ENCODE data around the gene NKAPD1.
"Not testable (repeated sequence)": the region's sequence is repeated elsewhere in the genome, so short reads cannot be mapped to it uniquely, and the experiment has no call there.

NKAPD1 gene

DNA sequence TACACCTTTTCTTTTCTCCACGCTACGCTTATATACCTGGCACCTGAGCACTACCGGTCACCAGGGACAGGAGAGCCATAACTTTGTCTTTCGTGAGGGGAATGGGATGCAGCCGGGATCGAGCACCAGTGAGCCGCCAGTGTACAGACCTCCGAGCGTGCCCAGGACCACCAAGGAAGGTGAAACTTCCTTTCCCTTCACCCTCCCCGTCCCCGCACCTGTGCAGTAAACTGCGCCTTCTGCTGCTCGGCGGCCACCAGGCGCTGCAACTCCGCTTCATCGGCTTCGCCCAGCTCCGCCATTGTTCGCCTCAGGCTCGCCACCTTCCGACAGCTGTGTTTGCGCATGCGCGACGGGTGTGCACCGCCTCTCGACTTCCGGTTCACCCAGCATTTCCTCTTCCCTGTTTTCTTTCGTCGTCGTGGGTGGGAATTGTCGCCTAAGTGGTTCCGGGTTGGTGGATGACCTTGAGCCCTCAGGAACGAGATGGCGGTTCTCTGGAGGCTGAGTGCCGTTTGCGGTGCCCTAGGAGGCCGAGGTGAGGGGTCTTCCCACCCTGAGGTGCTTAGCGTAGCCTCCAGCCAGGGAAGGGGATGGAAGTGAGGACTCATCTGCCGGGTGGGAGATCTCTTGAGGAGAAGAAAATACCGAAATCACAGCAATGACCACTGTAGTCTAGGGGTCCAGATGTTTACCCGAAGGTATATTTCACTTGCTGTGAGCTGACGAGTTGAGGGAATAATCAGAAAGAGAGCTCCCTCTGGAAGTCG lies 12.5 kb downstream of the NKAPD1 start, which contains the start of the genes SDHD and TIMM8B:
Gene SDHD (plus strand): TSS at position 452 of the 770 bp plus-strand sequence. CDS start 35 bp downstream, at position 487.
Gene TIMM8B (minus strand): TSS at position 335 of the 770 bp plus-strand sequence. CDS start 33 bp downstream, at position 302.
- DNase-seq (ENCODE audit: low read depth): peak; percentile 83

DNA sequence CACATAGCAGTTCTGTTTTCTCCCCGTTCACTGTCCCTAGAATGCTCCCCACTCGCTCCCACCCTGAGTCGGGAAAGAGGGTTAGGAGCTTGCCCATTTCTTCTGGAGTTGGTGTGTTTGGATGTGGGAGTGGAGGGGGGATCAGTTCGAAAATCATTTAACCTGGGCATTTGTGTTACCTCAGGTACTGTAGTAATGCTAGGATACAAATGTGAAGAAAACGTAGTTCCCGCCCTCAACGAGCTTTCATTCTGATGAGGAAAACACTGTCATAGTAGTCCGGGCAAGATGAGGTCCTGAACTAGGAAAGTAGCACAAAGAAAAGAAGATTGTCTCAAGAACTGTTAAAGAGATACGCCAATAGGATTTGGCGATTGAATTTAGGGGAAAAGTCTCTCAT lies 13.1 kb downstream of the NKAPD1 start:
- no peak for DNase-seq (ENCODE audit: low read depth)

DNA sequence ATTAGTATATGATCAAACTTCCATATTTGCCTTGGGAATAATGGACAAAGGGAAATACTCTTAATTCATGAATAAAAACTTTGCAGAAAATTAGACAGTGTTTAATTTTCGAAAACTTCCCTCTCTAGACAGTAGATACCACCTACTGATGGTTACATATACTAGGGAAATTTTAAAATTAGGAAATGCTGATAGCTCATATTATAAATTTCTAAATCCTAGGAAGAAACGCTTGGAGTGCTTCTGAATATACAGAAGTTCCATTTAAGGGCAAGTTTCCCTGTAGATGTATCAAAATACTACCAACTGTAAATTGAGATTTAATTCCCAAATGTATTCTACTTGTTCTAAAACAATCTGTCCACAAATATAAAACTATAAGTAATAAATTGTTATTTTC lies 21.2 kb downstream of the NKAPD1 start:
- DNase-seq (ENCODE audit: low read depth): not testable (repeated sequence)

DNA sequence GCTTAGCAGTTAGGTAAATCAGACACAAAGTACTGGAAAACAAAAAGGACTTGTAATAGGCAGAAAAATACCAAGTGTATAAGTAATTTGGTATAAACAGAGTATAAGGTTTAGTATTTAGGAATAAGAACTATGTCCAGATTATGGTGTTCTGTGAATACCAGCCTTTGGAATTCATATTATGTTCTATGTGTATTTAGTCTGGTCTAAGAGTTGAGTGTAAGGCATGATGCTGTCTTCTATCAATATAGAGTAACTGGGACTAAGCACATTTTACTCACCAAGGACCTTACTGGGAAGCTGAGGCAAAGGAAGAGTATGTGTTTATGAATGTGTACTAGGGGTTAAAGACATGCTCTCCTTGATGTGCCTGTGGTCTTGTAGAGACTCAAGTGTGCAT lies 22.1 kb downstream of the NKAPD1 start:
- no peak for DNase-seq (ENCODE audit: low read depth)

DNA sequence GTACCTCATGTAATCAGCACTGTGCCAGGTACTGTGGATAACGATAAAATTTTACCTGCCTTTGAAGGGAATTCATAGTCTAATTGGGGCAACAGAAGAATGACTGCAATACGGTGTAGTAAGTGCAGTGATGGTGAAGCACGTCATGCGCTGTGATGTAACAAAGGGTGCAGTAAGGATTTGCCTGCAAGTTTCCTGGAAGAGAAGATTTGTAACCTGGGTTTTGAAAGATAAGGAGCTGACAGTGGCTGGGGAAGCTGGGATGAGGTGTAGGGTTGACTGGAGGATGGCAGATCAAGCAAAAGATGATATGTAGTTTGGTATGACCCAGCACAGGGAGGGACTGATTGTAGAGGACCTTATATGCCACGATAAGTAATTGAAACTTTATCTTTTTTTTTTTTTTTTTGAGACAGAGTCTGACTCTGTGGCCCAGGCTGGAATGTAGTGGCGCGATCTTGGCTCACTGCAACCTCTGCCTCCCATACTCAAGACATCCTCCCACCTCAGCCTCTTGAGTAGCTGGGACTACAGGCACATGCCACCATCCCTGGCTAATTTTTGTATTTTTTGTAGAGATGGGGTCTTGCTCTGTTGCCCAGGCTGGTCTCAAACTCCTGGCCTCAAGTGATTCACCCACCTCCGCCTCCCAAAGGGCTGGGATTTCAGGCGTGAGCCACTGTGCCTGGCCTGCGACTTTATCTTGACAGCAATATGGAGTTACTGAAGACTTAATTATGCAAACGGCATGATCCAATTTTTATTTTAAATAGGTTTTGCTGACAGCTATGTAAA lies 23.8 kb downstream of the NKAPD1 start:
- no peak for DNase-seq (ENCODE audit: low read depth)

DNA sequence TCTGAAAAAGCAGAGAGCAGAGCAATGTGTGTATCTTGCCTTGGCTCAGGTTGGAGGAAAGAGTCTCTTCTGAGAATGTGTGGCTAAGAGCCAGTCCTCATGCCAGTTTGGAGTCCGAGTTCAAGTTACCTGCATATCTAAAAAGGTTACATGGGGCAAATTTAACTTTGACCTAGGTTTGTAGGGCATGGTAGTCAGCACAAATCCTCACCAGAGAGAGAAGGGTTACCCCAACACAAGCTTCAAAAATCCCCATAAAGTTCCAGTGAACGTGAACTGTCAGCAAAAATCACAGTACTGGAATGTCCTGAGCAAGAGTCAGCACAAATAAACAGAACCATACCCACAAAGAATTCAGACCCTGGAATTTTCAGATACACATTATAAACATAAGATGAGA lies 26.4 kb downstream of the NKAPD1 start:
- no peak for DNase-seq (ENCODE audit: low read depth)

DNA sequence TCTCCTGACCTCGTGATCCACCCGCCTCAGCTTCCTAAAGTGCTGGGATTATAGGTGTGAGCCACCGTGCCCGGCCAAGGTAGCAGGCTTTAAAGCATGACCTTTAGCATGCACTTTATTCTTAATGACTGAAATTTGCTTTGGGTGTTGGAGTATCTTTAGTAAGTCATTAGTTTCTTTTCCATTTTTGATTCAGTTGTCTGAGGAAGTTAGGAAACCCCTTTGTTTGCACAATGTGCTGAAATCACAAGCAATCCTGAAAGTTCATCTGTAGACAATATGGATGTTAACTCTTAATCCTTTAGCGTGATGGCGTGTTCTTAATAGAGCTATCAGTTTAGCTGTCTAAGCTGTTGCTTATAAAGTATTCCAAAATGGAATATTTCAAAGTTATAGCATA lies 29.3 kb downstream of the NKAPD1 start:
- DNase-seq (ENCODE audit: low read depth): no peak

DNA sequence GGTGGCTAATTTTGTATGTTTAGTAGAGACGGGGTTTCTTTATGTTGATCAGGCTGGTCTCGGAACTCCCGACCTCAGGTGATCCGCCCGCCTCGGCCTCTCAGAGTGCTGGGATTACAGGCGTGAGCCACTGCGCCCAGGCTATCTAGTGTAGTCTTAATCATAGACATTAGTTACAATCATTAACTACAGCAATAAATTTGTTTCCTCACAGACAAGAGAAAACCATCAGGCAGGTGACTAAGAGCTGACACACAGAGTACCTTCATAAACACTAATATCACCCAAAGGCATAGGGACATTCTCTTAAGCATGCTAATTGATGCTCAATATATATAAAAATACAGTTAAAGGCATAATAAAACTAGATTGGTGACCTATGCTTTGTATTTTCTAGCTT lies 32.0 kb downstream of the NKAPD1 start:
- DNase-seq (ENCODE audit: low read depth): no peak

DNA sequence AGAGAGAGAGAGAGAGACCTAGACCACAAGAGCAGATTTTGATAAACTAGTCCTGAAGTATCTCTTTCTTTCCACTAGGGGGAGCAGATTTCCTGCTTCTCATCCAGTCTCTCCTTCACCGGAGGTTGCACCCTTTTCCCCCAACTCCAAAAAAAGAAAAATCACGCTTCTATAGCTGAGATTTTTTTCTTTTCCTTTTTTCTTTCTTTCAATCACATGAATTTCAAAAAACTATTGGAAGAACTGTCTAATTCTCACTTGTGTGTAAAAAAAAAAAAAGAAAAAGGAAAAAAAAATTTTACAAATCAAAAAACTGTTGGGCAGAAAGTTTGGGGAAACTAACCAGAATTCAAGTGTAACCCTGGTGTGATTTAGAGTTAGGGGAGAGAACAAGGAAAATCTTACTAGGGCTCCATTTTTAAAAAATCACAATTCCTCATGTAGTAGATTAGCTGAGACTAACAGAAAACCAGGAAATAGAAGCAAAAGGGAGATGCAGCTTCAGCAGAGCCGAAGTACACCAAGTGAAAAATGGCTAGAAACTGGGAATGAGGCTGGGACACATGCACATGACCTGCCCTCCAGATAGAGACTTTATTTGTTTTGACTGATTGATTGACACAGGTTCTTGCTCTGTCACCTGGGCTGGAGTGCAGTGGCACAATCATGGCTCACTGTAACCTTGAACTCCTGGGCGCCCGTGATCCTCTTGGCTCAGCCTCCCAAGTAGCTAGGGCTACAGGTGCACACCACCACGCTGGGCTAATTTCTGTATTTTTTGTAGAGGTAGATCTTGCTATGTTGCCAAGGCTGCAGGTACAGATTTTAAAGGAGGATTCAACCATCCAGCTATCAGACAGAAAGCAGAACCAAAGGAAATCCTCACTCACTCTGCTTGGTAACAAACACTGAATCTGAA lies 39.7 kb downstream of the NKAPD1 start:
- peak; percentile 17 for DNase-seq (ENCODE audit: low read depth)

DNA sequence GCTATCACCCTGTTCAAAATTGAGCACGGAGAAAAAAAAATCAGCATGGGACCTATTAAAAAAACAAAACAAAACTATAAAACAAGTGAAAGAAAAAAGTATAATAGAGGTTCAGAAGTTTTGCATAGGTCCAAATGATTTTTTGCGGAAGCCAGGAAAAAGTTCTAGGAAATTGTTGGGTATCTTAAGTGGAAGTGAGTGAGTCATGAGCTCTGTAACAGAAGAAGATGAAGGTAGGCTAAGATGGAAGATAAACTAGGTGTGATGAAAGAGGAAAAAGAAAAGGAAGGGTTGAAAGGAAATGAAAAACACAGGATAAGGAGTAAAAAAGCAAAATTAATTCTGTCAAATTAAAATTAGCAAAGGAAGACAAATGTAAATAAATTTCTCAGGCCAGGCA lies 40.4 kb downstream of the NKAPD1 start:
- no peak for DNase-seq (ENCODE audit: low read depth)

DNA sequence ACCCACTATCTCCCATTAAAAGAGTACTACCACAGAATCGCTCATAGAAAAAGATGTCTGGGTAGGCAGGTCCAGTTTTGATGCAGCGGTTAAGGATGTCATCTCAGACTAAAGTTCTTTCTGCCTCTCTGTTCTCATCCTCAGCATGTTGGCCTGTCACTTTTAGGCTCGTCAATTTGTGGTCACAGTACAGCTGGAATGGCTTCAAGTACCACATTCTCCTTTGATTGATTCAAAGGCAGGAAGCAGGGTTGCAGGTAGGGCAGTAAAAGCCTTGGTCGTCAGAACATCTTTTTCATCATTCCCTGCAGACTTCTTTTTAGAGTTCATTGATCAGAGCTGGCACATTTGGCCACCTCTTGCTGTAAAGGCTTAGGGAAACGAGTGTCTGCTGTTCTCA lies 41.3 kb downstream of the NKAPD1 start:
- no peak for DNase-seq (ENCODE audit: low read depth)

DNA sequence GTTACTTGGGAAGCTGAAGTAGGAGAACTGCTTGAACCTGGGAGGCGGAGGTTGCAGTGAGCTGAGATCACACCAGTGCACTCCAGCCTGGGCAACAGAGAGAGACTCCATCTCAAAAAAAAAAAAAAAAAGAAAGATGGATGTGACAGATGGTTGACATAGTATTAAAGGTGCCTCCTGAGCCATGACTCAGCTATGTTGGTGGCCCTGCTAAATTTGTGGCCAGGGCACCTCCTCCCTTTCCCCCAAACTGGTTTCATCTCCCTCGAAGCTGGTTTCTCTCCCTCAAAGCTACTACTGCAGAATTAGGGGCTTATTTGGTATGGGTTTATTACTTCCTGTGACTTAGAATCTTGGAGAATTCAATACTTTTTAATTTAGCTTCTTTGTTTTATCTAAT lies 44.1 kb downstream of the NKAPD1 start:
- no peak for DNase-seq (ENCODE audit: low read depth)

DNA sequence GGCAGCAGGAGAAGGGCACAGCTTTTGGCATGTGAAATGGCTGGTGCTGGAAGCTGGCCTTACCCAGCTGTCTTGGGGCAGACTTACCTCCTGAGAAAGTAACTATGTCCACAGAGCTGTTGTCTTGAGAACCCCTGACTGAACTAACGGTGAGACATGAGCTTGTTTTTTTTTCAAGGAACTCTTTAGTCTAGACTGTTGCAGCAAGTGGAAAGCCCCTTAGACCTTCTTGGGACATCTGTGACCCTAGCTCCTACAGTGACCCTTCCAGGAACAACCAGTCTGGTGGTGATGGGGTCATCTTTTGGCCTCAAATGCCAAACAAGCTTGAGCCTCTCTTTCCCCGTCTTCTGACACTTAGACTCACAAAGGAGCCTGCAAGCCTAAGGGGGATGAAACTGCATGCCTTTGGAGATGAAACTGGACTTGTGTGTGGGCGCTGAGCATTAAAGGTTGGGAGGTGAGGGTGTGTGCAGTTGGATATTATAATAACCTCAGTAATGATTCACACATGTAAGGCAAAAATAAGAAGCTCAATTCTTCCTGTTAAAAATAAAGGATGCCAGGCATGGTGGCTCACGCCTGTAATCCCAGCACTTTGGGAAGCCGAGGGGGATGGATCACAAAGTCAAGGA lies 48.0 kb downstream of the NKAPD1 start:
- no peak for DNase-seq (ENCODE audit: low read depth)

DNA sequence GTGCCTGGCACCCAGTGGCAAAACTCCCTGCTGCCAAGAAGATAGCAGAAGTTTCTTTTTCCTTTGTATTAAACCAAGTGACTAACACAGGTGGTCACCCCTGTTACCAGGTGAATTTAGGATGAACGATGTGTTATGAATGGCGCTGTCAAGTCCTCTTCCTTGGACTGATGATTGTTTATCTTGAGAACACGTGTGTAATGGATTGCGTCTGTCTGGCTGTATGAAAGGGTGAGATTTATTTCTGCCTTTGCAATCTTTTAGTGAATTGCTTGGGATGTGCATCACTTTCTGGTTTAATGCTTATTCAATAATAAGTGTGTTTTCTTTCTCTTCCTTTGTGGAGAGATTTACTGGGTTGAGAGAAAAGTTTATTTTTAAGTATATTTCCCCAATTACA lies 49.0 kb downstream of the NKAPD1 start:
- no peak for DNase-seq (ENCODE audit: low read depth)

DNA sequence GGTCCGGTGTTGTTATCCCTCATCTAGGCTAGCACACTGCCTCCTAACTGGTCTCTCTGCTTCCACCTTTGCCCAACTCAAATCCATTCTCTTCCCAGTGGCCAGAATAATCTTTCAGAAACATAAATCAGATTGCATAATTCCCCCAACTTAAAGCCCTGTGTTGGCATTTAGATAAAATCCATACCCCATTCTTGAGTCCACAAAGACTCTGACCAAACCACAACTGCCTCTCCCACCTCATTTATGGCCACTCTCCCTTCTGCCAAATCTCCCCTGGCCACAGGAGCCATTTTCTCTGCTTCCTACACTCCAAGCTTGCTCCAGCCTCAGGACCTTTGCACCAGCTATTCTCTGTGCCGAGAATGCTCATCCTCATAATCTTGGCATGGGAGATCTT lies 53.0 kb downstream of the NKAPD1 start:
- no peak for DNase-seq (ENCODE audit: low read depth)

DNA sequence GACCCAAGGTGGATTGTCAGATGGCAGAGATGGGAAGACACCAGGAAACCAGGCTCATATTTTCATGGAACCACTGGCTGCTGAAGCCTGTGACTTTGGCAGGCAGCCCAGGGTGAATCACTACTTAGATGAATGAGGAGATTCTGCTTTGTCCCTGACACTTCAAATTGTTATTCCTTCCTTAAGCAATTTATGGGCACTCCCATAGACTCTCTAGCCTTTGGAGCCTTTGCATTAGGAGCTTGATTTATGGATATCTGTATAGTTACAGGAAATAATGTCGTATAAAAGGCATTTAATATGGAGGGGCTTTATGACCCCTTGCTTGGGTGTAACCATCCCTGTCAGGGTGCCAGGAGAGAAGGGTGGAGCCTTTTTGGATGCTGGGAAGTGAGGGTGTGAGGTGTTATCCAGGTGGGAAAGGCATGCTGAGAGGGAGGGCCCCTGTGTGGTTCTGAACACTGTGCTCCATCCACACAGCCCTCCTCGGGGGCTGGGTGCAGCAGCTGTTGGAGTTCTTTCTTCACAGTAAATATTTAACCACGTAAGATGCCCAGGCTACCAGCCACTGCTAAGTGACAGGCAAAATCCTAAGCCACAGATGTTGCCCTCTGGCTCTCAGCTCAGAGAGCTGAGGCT lies 54.5 kb downstream of the NKAPD1 start:
- peak; percentile 51 for DNase-seq (ENCODE audit: low read depth)

DNA sequence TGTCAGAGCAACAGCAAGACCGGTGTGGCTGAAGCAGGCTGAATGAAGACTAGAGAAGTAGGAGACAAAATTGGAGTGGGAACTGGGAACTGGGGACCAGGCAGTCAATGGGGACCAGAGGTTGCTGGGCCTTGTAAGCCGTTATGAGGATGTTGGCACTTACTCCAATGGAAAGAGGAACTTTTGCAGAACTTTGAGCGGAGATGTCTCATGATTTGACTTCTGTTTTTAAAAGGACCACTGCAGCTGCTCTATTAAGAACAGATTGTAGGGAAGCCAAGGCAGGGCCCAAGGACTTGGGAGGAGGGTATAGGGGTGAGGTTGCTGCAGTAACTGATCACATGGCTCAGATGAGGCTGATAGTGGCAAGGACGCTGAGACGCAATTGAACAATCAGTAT lies 55.6 kb downstream of the NKAPD1 start:
- no peak for DNase-seq (ENCODE audit: low read depth)

DNA sequence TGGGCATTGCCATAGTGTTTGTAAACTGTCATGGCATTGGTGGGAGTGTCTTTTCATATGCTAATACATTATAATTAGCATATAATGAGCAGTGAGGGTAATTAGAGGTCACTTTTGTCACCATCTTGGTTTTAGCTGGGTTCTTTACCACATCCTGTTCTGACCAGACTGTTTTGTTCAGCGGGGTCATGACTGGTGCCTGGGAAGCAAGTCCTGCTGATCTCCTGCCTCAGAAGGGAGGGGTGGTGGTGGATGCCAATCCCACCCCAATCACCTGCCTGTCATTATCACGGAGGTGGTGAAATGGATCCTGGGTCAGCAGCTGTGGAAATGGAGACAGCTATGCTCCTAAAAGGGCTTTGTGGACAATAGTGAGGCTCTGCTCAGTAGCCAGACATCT lies 58.6 kb downstream of the NKAPD1 start:
- no peak for DNase-seq (ENCODE audit: low read depth)

DNA sequence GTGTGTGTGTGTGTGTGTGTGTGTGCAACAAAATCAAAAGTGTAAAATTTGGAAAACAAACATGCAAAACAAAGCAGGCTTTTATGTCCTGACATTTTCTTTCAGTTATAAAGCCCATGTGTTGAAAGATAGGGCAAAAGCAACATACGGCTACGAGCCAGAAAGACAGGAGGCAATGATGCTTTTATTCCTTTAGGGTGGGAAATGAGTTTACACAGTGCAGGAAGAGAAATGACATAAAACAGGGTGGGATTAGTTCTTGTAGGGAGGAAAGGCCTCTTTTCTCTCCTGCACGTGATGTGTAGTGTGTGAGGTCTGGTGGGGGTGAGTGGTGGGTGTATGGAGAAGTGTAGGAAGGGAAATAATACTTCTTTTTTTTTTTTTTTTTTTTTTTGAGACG lies 60.4 kb downstream of the NKAPD1 start:
- no peak for DNase-seq (ENCODE audit: low read depth)

Data from GM04503 (cell line).